Mesendoderm (in vitro differentiated cells): ENCODE data around the gene ITGA1.
"Not testable (repeated sequence)": the region's sequence is repeated elsewhere in the genome, so short reads cannot be mapped to it uniquely, and the experiment has no call there.

Experiments
- DNase-seq: peaks from one replicate; pipeline ENCODE4 v3.0.0; 2013
- H2AK5ac ChIP-seq: 2 replicates; pipeline ENCODE4 v1.6.1; 2013; ENCODE audit warnings: low read length, inconsistent platforms
- H2BK120ac ChIP-seq: 2 replicates; pipeline ENCODE4 v1.6.1; 2013; ENCODE audit warnings: low read depth, mild to moderate bottlenecking, low read length, moderate library complexity, mixed read lengths
- H2BK15ac ChIP-seq: replicated peaks from 2 replicates; pipeline ENCODE4 v1.6.1; 2013; ENCODE audit warnings: low read depth, mild to moderate bottlenecking, moderate library complexity
- H2BK5ac ChIP-seq: 2 replicates; pipeline ENCODE4 v1.6.1; 2013; ENCODE audit warnings: low read length, inconsistent platforms
- H3K18ac ChIP-seq: 2 replicates; pipeline ENCODE4 v1.6.1; 2013; ENCODE audit warnings: mild to moderate bottlenecking, low read length, mixed read lengths
- H3K23ac ChIP-seq: one replicate; pipeline ENCODE4 v1.6.1; 2013; ENCODE audit warnings: low read length
- H3K27ac ChIP-seq: 2 replicates; pipeline ENCODE4 v1.5.1; 2013; ENCODE audit warnings: low read depth, mild to moderate bottlenecking, inconsistent platforms, low read length, moderate library complexity
- H3K27me3 ChIP-seq: 2 replicates; pipeline ENCODE4 v1.6.1; 2013; ENCODE audit warnings: low read length, control low read depth, mild to moderate bottlenecking, inconsistent platforms; ENCODE audit not compliant: insufficient read depth, poor library complexity
- H3K36me3 ChIP-seq: 2 replicates; pipeline ENCODE4 v1.6.1; 2013; ENCODE audit warnings: low read length, inconsistent platforms; ENCODE audit not compliant: control insufficient read depth, insufficient read depth
- H3K4ac ChIP-seq: one replicate; pipeline ENCODE4 v1.6.1; 2013; ENCODE audit warnings: low read depth, mild to moderate bottlenecking, low read length, moderate library complexity
- H3K4me1 ChIP-seq: 2 replicates; pipeline ENCODE4 v1.6.1; 2013; ENCODE audit warnings: low read depth, low read length, inconsistent platforms; ENCODE audit not compliant: control insufficient read depth
- H3K4me2 ChIP-seq: 2 replicates; pipeline ENCODE4 v1.6.1; 2013; ENCODE audit warnings: low read length
- H3K4me3 ChIP-seq: 2 replicates; pipeline ENCODE4 v1.5.1; 2013; ENCODE audit warnings: mild to moderate bottlenecking, low read length
- H3K56ac ChIP-seq: one replicate; pipeline ENCODE4 v1.6.1; 2013; ENCODE audit warnings: low read length
- H3K79me1 ChIP-seq: 2 replicates; pipeline ENCODE4 v1.6.1; 2013; ENCODE audit warnings: low read length, inconsistent platforms
- H3K79me2 ChIP-seq: 2 replicates; pipeline ENCODE4 v1.6.1; 2013; ENCODE audit warnings: mild to moderate bottlenecking, low read length; ENCODE audit not compliant: control insufficient read depth, insufficient read depth
- H3K9ac ChIP-seq: 2 replicates; pipeline ENCODE4 v1.6.1; 2013; ENCODE audit warnings: low read length, inconsistent platforms
- H4K5ac ChIP-seq: one replicate; pipeline ENCODE4 v1.6.1; 2013; ENCODE audit warnings: low read length
- H4K8ac ChIP-seq: one replicate; pipeline ENCODE4 v1.6.1; 2013; ENCODE audit warnings: low read depth, mild to moderate bottlenecking, control low read depth, low read length, moderate library complexity
- WGBS: extraction: QIAGEN DNeasy Blood & Tissue Kit; methylation state at CpG from one replicate; pipeline ENCODE4 v1.1.7; 2013; ENCODE audit warnings: low lambda C conversion rate, missing lambda C conversion rate; ENCODE audit not compliant: insufficient coverage; ENCODE audit errors: extremely low coverage; 5-methylcytosine and 5-hydroxymethylcytosine counted together

The ITGA1 gene

DNA sequence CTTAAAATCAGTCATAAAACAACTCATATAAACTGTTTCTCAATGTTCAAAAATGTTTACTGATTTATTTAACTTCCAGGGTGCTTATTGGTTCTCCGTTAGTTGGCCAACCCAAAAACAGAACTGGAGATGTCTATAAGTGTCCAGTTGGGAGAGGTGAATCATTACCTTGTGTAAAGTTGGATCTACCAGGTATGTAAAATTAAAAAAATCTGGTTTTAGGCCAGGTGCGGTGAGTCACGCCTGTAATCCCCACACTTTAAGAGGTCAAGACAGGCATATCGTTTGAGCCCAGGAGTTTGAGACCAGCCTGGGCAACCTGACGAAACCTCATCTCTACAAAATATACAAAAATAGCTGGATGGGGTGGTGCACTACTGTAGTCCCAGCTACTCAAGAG, 73.7 kb downstream of the ITGA1 start:
- no CpG with 5 or more reads among the region's 5 CpGs for WGBS
- Histone ChIP-seq H3K18ac (no peak overlapping the region), H2BK15ac (no peak overlapping the region)

DNA sequence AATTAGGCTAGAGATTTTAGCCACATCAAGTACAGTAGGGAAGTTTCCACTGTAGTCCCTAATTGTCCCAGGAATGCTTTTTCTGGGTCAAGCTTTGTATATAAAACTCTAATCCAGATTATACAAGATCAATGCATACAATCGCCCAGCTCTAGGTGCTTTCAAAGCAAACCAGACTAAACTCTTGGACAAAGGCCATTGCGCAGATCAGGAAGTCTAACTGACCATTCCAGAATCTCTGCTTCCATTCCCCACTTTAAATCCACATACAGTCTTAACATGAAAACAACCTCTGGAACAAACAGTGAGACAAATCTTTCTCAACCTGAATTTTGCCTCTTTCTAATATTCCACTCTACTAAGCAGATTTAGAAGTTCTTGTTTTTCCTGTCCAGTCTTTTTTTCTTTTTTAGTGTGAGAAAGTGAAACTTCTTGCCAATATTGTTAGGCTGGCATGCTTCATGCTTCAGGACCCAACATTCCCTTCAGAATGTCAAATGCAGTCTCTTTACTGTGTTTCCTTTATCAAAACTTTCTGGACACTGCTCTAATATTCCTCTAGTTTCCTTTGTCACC, 76.1 kb downstream of the ITGA1 start:
- H3K79me2 ChIP-seq, result no peaks in the 10 kb centered on the region
- H2BK15ac ChIP-seq, result no peak overlapping the region
- no peak overlapping the region for H3K4me3 ChIP-seq
- H3K9ac ChIP-seq, result no peak overlapping the region
- H3K4me1 ChIP-seq, result no peaks in the 10 kb centered on the region
- no peak overlapping the region for H3K56ac ChIP-seq
- no peak overlapping the region for H4K8ac ChIP-seq
- no peak overlapping the region for H3K4ac ChIP-seq
- H3K23ac ChIP-seq, result no peak overlapping the region
- H3K27ac ChIP-seq, result no peak overlapping the region
- H3K27me3 ChIP-seq, result no peaks in the 10 kb centered on the region
- no peak overlapping the region for H3K4me2 ChIP-seq
- no peaks in the 10 kb centered on the region for H3K36me3 ChIP-seq
- no peak overlapping the region for H2BK120ac ChIP-seq
- no peak for DNase-seq
- no peak overlapping the region for H2AK5ac ChIP-seq
- no peak overlapping the region for H4K5ac ChIP-seq
- H3K18ac ChIP-seq, result no peak overlapping the region
- no peaks in the 10 kb centered on the region for H3K79me1 ChIP-seq
- H2BK5ac ChIP-seq, result no peak overlapping the region
- WGBS, result no CpG with 5 or more reads among the region's 2 CpGs

More for the DNA sequence above, 73.7 kb downstream of the ITGA1 start:
- no peak overlapping the region for H3K23ac ChIP-seq
- H4K8ac ChIP-seq, result no peak overlapping the region
- H3K9ac ChIP-seq, result no peak overlapping the region
- H3K27ac ChIP-seq, result no peak overlapping the region
- no peak overlapping the region for H2BK5ac ChIP-seq
- no peak overlapping the region for H4K5ac ChIP-seq
- no peaks in the 10 kb centered on the region for H3K79me2 ChIP-seq
- no peaks in the 10 kb centered on the region for H3K27me3 ChIP-seq
- no peaks in the 10 kb centered on the region for H3K36me3 ChIP-seq
- H3K79me1 ChIP-seq, result no peaks in the 10 kb centered on the region
- no peak overlapping the region for H3K4me3 ChIP-seq
- no peak for DNase-seq
- H3K4me1 ChIP-seq, result no peaks in the 10 kb centered on the region
- no peak overlapping the region for H2BK120ac ChIP-seq
- no peak overlapping the region for H2AK5ac ChIP-seq
- H3K56ac ChIP-seq, result no peak overlapping the region
- H3K4me2 ChIP-seq, result no peak overlapping the region
- no peak overlapping the region for H3K4ac ChIP-seq

DNA sequence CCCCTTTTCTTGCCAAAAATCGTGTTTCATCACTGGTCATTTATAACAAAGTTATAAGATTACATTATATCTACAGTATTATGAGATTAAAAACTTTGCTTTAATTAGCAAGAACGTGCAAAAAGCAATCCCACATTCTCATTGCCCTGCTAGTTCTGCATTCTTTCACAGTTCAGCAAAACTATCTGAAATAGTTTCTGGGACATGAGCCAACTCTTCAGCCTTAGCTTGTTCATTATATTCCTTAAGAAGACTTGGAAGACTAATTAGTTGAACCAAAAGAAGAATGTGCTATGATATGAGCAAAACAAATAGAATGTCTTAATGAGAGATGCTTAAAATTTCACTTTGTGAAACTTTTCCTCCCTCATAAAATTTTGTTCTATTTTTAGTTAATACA, 76.7 kb downstream of the ITGA1 start:
- Histone ChIP-seq H3K4ac (no peak overlapping the region), H3K4me3 (no peak overlapping the region), H2BK120ac (no peak overlapping the region), H3K27ac (no peak overlapping the region), H3K79me2 (no peaks in the 10 kb centered on the region), H3K23ac (no peak overlapping the region), H4K8ac (no peak overlapping the region), H3K56ac (no peak overlapping the region), H3K36me3 (no peaks in the 10 kb centered on the region), H3K9ac (no peak overlapping the region), H3K4me1 (no peaks in the 10 kb centered on the region), H4K5ac (no peak overlapping the region), H2BK5ac (no peak overlapping the region), H3K4me2 (no peak overlapping the region), H3K27me3 (no peaks in the 10 kb centered on the region), H3K79me1 (no peaks in the 10 kb centered on the region), H2AK5ac (no peak overlapping the region), H2BK15ac (no peak overlapping the region), H3K18ac (no peak overlapping the region)
- no peak for DNase-seq
- no CpG with 5 or more reads among the region's 2 CpGs for WGBS

DNA sequence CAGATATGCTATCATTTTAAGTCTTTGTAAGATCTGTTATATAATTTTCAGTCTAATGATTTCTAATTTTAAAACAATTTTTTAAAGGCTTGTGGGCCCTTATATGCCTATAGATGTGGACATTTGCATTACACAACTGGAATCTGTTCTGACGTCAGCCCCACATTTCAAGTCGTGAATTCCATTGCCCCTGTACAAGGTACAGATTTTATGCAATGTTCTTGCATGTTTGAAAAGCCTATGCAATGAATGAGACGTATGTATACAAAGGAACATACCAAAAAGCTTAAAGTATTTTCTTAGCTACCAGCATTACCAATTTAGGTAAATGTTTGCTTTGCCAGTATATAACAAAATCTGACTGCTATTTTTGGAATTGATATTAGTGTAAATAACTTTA, 77.2 kb downstream of the ITGA1 start:
- Histone ChIP-seq H3K23ac (no peak overlapping the region), H3K27ac (no peak overlapping the region), H2BK120ac (no peak overlapping the region), H2BK5ac (no peak overlapping the region), H4K8ac (no peak overlapping the region), H3K9ac (no peak overlapping the region), H3K4me3 (no peak overlapping the region), H3K79me1 (no peaks in the 10 kb centered on the region), H3K4ac (no peak overlapping the region), H2AK5ac (no peak overlapping the region), H3K79me2 (no peaks in the 10 kb centered on the region), H2BK15ac (no peak overlapping the region), H3K18ac (no peak overlapping the region), H3K4me1 (no peaks in the 10 kb centered on the region), H3K56ac (no peak overlapping the region), H3K4me2 (no peak overlapping the region), H3K27me3 (no peaks in the 10 kb centered on the region), H3K36me3 (no peaks in the 10 kb centered on the region), H4K5ac (no peak overlapping the region)
- no peak for DNase-seq
- no CpG with 5 or more reads among the region's 3 CpGs for WGBS

DNA sequence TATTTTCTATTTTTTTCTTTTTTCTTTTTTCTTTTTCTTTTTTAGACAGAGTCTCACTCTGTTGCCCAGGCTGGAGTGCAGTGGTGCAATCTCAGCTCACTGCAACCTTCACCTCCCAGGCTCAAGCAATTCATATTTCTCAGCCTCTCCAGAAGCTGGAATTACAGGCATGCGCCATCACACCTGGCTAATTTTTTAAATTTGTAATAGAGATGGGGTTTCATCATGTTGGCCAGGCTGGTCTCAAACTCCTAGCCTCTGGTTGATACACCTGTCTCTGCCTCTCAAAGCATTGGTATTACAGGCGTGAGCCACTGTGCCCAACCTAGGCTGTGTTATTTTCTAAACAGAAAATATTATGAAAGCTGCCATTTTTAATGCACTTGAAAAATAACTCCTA, 78.3 kb downstream of the ITGA1 start:
- WGBS, result no CpG with 5 or more reads among the region's 2 CpGs
- H3K4me2 ChIP-seq, result not testable (repeated sequence)

DNA sequence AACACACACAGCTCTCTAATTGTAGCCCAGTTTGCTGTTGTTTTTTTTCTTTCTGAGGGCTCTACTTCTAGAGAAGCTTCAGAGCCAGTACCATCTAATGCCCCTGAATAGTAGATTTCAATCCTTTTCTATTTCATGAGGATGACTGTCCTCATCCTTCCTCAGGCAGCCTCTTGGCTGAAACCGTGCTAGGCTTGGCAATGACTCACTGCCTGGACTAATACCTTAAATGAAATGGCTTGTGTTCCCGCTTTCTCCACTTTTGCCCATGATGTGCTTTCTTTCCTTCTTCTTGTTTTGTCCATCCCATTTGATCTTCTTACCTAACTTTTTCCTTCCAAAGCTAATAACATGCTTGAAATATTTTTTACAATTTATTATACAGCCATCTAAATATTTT, 80.1 kb downstream of the ITGA1 start:
- H2BK15ac ChIP-seq, result no peak overlapping the region
- H3K4me3 ChIP-seq, result no peak overlapping the region
- H4K5ac ChIP-seq, result no peak overlapping the region
- no peak overlapping the region for H3K18ac ChIP-seq
- H3K27ac ChIP-seq, result no peak overlapping the region
- WGBS, result no CpG with 5 or more reads among the region's 2 CpGs
- no peaks in the 10 kb centered on the region for H3K36me3 ChIP-seq
- H2BK120ac ChIP-seq, result no peak overlapping the region
- H3K23ac ChIP-seq, result no peak overlapping the region
- no peaks in the 10 kb centered on the region for H3K27me3 ChIP-seq
- no peak overlapping the region for H3K56ac ChIP-seq
- H3K4ac ChIP-seq, result no peak overlapping the region
- no peak for DNase-seq
- H4K8ac ChIP-seq, result no peak overlapping the region
- H3K79me2 ChIP-seq, result no peaks in the 10 kb centered on the region
- H3K4me2 ChIP-seq, result no peak overlapping the region
- H2BK5ac ChIP-seq, result no peak overlapping the region
- H3K4me1 ChIP-seq, result no peaks in the 10 kb centered on the region
- no peaks in the 10 kb centered on the region for H3K79me1 ChIP-seq
- no peak overlapping the region for H3K9ac ChIP-seq
- H2AK5ac ChIP-seq, result no peak overlapping the region

More for the DNA sequence above, 78.3 kb downstream of the ITGA1 start:
- not testable (repeated sequence) for H2BK5ac ChIP-seq, H4K8ac ChIP-seq, H3K56ac ChIP-seq, H2BK120ac ChIP-seq, H3K27me3 ChIP-seq, H3K4me1 ChIP-seq, H3K9ac ChIP-seq, H3K36me3 ChIP-seq, H4K5ac ChIP-seq, DNase-seq, H3K23ac ChIP-seq, H3K4ac ChIP-seq, H2BK15ac ChIP-seq, H2AK5ac ChIP-seq, H3K18ac ChIP-seq, H3K4me3 ChIP-seq, H3K27ac ChIP-seq, H3K79me1 ChIP-seq, H3K79me2 ChIP-seq
